SIG-M5 treated with dmso at 0.1 percent for 504 hours (cell line): ENCODE measurements around the gene TCAF1.
A peak's percentile ranks its signal among the peaks of the same experiment; 100 is the strongest.
"Not testable (repeated sequence)": the region's sequence is repeated elsewhere in the genome, so short reads cannot be mapped to it uniquely, and the experiment has no call there.

ENCODE experiments used
- DNase-seq: peaks from one replicate; lab custom pipeline; 2025; ENCODE audit not compliant: unreplicated experiment; lab: John Stamatoyannopoulos, UW

Gene TCAF1

DNA sequence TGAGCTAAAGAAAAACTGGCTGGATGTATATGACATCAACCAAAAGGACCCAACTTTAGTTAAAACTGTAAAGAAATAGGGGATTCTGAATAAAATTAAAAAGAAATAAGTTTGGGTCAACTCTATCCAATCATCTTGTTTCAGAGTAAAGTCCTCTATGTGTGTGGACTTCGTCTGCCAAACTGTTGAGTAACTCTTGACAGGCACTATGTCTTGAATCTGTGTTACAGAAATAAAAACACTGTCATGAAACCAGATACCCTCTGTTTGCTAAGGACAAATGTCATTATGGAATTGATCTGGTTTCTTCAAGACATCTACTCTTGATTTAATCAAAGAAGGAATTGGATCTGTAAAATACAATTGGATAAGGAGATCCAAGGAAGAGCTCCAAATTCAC is 46.5 kb downstream of the TCAF1 start:
- DNase-seq: not testable (repeated sequence)

GRCh38 chr7:143850682-143851081 is 51.3 kb downstream of the TCAF1 start:
- no peak for DNase-seq

- no peak for DNase-seq
These were observed 52.0 kb downstream of the TCAF1 start for GRCh38 chr7:143849785-143850479.

GRCh38 chr7:143848192-143848591 is 53.8 kb downstream of the TCAF1 start:
- DNase-seq: no peak

DNA sequence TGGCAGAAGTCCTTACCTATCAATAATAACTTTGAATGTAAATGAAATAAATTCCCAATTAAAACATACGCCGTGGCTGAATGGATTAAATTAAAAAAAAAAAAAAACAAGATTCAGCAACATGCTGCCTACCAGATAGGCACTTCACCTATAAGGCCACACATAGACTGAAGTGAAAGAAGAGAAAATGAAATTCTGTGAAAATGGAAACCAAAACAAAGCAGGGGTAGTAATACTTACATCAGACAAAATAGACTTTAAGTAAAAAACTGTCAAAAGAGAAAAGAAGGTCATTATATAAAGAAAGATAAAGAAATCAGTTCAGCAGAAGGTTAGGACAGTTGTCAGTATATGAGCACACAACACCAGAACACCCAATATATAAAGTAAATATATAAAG is 55.3 kb downstream of the TCAF1 start:
- DNase-seq: no peak

DNA sequence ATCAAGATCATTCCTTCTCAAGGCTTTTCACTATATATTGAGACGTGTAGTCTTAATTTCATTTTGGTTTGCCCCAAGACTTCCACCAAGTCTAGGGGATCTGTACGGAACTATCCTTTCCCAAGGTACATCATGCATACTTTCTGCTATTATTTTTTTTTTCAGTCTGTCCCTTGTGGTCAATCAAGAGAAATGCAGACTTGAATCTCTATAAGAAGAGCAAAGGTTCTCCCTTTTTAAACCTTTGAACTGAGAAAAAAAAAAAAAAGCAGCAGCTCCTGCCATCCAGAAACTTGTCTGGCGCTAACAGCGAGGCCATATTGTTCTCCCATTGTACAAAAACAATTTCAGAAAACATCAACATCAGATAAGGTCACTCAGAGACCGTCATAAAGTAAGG is 60.3 kb downstream of the TCAF1 start:
- peak; percentile 46 for DNase-seq

DNA sequence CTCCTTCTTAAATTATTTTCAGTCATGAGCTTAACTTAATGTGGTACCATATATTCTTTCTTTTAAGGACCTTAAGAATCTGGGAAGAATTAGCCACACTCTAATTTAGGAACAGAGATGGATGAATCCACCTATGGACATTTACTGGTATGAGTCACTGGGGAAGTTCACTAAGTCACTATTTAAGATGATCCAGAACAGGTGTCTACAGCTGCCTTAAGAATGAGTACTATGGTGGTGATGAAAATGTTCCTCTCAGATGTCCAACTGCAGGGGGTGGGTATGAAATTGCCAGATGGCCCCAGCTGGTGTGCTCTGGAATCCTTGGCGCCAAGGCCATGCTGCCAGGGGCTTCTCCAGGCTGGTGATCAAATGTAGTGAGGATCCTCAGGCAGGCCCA is 61.9 kb downstream of the TCAF1 start:
- not testable (repeated sequence) for DNase-seq

- not testable (repeated sequence) for DNase-seq
These were observed 64.8 kb downstream of the TCAF1 start for GRCh38 chr7:143837223-143837622.

DNA sequence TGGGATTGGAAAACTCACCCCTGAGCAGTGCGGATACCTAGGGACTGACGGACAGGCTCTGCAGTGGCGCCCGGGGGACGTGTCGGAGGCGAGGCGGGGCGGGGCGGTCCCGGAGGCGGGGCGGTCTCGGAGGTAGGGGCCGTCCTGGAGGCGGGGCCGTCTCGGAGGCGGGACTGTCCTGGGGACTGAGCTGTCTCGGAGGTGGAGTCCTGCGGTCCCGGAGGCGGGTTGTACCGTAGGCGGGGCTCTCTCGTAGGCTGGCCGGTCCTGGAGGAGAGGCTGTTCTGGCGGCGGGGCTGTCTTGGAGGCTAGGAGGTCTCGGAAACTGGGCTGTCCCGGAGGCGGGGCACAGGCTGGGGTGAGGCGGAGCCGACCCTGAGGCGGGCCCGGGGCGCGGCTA is 65.4 kb downstream of the TCAF1 start:
- DNase-seq: not testable (repeated sequence)

DNA sequence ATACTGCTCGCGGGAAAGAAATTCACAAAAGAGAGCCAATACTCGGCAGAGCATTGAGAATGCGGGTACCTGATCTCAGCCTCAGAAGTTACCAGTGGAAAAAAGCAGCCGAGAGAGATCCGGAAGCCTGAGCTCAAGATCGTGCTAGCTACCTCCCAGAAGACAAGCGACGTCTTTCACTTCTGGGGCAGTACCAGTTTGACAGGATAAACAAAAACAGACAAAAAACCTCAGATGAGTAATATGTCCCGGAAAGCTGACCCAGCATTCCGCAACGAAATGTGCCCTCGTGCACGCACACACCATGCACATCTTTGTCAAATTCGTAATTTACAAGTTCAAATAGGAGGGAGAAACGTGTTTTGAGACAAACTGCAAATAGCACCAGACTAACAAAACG is 65.9 kb downstream of the TCAF1 start:
- not testable (repeated sequence) for DNase-seq

- not testable (repeated sequence) for DNase-seq
These were observed 75.4 kb downstream of the TCAF1 start for GRCh38 chr7:143826578-143826977.

GRCh38 chr7:143824295-143825135 is 77.5 kb downstream of the TCAF1 start:
- not testable (repeated sequence) for DNase-seq

GRCh38 chr7:143823634-143824294 is 78.2 kb downstream of the TCAF1 start:
- not testable (repeated sequence) for DNase-seq

- not testable (repeated sequence) for DNase-seq
These were observed 80.3 kb downstream of the TCAF1 start for GRCh38 chr7:143821392-143822277.

DNA sequence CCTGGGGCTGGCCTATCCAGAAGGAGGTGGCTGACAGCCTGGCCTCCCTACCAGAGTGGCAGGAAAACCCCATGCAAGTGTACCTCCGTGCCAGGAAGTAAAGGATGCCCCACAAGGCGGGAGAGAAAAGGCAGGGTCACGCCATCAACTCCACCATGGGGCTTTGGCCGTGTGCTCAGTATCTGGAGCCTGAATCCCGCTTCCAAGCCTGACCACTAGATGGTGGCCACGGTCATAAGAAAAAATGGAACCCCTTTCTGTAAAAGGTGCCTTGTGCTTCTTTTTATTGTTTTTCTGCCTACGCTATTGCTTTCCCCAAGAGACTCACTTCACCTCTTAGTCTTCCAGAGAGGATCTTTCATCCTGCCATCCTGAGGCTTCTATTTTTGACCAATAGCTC is 84.1 kb downstream of the TCAF1 start:
- not testable (repeated sequence) for DNase-seq

DNA sequence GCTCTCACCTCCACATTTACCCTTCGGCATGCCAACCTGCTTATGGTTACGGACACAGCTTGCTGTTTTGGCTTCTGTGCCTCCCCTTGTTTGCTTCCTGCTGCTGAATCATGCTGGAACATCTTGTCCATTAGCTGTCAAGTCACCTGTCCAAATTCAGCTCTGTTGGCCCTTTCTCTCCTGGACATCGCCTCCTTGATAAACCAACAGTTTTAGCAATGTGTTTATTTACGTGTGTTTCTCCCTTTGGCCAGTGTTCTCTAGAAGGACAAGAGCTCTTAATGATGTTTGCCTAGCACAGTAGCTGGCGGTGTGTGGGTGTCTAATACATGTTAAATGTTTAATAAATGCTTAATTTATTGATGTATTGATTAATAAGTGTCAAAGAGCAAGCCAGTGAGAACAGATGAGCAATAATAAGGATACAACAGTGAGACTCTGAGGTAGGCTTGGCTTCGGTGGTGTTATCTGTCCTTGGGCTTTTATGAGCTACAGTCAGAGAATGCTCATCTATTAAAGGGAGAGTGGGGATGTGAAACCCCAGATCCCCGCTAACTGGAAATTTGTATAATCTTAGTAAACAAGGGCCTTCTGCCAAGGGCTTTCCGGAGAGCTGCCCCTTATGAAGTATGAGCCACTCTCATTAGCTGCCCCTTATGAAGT is 85.4 kb downstream of the TCAF1 start:
- DNase-seq: not testable (repeated sequence)

GRCh38 chr7:143810639-143811038 is 91.3 kb downstream of the TCAF1 start:
- DNase-seq: not testable (repeated sequence)

DNA sequence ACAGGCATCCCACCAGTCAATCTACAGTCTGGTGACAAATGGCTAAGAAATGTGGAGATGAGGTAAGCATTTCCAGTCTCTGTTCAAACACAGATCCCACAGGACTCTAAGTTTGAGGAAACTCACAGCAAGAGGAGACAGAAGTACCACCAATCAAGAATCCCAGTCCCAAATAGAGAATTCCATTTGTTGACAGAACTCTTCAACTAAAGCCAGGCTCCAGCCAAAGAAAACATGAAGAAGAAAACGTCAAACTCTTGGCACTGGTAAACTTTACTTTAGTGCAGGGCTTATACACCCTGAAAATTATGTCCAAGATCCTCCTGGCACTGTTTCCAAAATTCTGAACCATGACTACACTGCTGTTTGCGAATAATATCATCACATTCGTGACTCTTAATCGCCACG is 95.3 kb downstream of the TCAF1 start:
- DNase-seq: not testable (repeated sequence)
